Central memory CD4-positive, alpha-beta T cell (primary cell): ENCODE measurements around the gene ZNF467.

Source experiments
- DNase-seq: peaks from one replicate; pipeline ENCODE4 v3.0.0; 2022
- total RNA-seq, 3 experiments: gene quantifications; one replicate each; lab custom pipeline; 2026; lab: John Stamatoyannopoulos, UW

ZNF467 gene, protein sequence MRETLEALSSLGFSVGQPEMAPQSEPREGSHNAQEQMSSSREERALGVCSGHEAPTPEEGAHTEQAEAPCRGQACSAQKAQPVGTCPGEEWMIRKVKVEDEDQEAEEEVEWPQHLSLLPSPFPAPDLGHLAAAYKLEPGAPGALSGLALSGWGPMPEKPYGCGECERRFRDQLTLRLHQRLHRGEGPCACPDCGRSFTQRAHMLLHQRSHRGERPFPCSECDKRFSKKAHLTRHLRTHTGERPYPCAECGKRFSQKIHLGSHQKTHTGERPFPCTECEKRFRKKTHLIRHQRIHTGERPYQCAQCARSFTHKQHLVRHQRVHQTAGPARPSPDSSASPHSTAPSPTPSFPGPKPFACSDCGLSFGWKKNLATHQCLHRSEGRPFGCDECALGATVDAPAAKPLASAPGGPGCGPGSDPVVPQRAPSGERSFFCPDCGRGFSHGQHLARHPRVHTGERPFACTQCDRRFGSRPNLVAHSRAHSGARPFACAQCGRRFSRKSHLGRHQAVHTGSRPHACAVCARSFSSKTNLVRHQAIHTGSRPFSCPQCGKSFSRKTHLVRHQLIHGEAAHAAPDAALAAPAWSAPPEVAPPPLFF
- total RNA-seq, result 0.14 to 3.3 (median 1.2) reads per million in 3 experiments

GRCh38 chr7:149773446-149774236, at the start of gene ZNF467:
ZNF467 (minus strand) TSS chr7:149773588; CDS start chr7:149771032, 2,556 bp downstream.
- DNase-seq, result peak; percentile 25

DNA sequence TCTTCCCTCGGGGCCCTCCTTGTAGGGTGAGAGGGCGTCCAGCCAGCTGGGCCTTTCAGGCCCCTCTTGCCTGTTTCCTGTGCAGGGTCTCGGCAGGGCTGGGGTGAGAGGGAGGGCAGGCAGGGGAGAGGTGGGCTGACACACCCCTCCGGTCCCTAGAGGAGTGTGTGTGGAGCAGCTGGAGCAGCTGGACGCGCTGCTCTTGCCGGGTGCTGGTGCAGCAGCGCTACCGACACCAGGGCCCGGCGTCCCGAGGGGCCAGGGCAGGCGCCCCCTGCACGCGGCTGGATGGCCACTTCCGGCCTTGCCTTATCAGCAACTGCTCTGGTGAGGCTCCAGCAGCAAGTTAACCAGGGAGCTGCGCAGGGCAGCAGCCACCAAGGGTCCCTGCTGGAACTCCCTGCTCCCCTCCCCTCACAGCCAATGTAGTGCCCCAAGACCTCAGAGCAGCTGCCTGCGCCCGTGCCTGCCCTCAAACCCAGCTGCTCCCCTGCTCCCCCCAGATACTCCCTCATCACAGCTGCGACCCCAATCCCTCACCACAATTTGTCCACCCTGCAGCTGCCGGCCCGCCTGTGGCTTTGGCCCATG, 49.1 kb upstream of the ZNF467 start:
- no peak for DNase-seq

- DNase-seq, result no peak
Measured at GRCh38 chr7:149821191-149822148, 48.1 kb upstream of the ZNF467 start.

DNA sequence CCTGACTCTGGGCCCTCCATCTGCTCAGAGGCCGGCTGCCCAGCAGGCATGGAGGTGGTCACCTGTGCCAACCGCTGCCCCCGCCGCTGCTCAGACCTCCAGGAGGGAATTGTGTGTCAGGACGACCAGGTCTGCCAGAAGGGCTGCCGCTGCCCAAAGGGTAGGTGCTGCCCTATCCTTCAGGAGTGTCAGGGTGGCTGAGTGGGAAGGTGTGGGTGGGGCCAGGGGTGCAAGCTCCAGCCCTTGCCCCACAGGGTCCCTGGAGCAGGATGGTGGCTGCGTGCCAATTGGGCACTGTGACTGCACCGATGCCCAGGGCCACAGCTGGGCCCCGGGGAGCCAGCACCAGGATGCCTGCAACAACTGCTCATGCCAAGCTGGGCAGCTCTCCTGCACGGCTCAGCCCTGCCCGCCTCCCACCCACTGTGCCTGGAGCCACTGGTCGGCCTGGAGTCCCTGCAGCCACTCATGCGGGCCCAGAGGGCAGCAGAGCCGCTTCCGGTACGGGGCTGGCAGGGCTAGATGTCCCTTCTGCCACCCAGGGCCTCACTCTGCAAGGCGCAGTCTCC, 47.3 kb upstream of the ZNF467 start:
- DNase-seq, result no peak

DNA sequence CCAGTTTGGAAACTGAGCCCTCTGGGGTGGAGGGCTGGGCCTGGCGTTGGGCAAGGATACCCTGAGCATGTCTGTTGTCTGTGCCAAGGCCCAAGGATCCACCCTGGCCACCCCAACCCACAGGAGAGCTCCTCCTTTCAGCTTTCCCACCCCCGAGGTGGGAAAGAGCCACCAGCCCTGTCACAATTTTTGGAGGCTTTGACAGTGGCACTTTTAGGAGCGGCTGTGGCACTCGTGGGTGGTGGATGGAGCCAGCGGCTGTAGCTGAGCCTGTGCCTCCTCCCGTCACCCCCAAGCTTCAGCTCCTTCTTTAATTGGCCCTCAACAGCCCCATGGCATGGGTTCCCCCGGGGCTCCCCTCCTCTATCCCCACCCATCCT, 46.6 kb upstream of the ZNF467 start:
- no peak for DNase-seq

DNA sequence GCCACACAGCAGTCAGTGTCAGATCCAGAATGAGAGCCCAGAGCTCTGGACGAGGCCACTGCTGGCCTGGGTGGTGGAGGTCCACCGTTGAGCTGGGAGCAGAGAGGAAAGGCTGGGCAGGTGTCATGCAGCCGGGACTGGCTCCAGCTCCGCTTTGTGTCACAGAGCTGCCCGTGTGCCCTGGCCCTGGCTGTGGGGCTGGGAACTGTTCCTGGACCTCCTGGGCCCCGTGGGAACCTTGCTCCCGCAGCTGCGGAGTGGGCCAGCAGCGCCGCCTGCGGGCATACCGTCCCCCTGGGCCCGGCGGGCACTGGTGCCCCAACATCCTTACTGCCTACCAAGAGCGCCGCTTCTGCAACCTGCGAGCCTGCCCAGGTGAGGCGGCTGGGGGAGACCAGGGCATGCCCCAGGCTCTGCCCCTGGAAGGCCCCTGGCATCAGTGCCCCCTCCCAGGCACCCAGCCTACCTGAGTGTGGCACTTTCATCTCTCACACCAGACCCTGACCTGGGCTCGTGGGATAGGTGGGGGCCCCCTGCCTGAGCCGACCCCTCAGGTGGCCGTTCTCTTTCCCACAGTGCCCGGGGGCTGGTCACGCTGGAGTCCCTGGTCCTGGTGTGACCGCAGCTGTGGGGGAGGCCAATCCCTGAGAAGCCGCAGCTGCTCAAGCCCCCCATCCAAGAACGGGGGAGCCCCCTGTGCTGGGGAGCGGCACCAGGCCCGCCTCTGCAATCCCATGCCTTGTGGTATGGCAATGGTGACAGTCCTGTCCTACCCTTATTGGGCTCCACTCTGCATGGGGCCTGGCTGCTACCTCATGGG, 46.0 kb upstream of the ZNF467 start:
- DNase-seq, result no peak

GRCh38 chr7:149818536-149818840, 45.1 kb upstream of the ZNF467 start:
- no peak for DNase-seq

- no peak for DNase-seq
Measured at GRCh38 chr7:149817836-149818535, 44.6 kb upstream of the ZNF467 start.

DNA sequence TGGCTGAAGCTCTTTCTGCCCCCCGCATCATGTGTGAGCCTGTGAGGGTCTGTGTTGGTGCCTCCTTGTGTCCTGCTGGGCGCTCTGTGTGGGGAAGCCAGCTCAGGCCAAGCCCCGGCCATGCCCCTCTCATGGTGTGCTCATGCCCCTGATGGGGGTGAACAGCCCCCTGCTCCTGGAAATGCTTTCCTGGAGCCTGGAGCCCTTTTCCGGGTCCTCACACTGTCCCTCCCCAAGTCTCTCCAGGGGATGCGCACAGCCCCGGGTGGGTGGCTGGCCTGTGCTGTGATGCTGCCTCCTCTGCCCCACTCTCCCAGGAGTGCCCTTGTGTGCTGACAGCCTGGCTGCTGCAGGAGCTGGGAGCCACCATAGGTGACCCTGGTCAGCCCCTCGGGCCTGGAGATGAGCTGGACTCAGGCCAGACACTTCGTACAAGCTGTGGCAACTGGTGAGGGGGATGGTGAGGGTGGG, 43.9 kb upstream of the ZNF467 start:
- DNase-seq, result no peak

- no peak for DNase-seq
Measured at GRCh38 chr7:149816794-149817193, 43.4 kb upstream of the ZNF467 start.

- no peak for DNase-seq
Measured at GRCh38 chr7:149816267-149816751, 42.9 kb upstream of the ZNF467 start.

- DNase-seq, result no peak
Measured at GRCh38 chr7:149815661-149816266, 42.4 kb upstream of the ZNF467 start.

DNA sequence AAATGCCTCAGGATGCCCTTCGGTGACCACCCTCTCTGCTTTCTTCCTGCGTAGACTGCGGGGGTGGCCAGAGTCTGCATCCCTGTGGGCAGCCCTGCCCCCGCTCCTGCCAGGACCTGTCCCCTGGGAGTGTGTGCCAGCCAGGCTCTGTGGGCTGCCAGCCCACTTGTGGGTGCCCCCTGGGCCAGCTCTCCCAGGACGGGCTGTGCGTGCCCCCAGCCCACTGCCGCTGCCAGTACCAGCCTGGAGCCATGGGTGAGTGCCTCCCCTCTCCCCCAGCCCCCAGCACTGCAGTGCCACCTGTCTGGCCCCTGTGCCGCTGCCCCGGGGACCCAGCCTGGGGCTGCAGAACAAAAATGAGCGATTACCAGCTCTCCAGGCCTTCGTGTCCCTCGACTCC, 41.7 kb upstream of the ZNF467 start:
- DNase-seq, result no peak

DNA sequence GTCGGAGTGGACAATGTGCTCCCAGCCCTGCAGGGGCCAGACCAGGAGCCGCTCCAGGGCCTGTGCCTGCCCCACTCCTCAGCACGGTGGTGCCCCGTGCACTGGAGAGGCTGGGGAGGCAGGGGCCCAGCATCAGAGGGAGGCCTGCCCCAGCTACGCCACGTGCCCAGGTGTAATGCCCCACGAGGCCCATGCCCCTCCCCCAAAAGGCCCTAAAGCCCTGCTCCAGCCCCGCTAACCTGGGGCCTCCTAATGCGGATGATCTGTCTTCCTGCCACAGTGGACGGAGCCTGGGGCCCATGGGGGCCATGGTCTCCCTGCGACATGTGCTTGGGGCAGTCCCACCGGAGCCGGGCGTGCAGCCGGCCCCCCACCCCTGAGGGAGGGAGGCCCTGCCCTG, 41.1 kb upstream of the ZNF467 start:
- DNase-seq, result no peak

GRCh38 chr7:149813254-149814035, 40.1 kb upstream of the ZNF467 start:
- no peak for DNase-seq

DNA sequence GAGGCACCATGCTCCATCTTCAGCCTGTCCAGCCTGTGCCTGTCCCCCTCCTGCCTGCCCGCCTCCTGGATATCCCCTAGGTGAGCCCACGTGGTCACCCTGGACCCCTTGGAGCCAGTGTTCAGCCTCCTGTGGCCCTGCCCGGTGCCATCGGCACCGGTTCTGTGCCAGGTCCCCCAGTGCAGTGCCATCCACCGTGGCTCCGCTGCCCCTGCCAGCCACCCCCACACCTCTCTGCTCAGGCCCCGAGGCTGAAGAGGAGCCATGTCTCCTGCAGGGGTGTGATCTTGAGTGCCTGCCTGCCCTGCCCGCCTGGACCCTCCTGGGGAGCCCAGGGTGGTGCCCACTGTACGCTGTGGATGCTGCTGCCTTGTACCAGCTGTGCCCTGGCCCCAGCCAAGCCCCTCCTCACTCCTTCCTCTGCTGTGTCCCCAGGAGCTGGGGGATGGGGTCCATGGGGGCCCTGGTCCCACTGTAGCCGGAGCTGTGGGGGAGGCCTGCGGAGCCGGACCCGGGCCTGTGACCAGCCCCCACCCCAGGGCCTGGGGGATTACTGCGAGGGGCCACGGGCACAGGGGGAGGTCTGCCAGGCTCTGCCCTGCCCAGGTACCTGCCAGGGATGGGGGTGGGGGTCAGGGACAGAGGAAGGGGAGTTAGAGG, 38.6 kb upstream of the ZNF467 start:
- DNase-seq, result no peak

- DNase-seq, result no peak
Measured at GRCh38 chr7:149811221-149811620, 37.8 kb upstream of the ZNF467 start.

- no peak for DNase-seq
Measured at GRCh38 chr7:149809215-149809614, 35.8 kb upstream of the ZNF467 start.
